Astrocyte (in vitro differentiated cells and primary cell): ENCODE measurements around the gene TMEM143. TPM values are rescaled to one million over a fixed set of nuclear protein-coding genes. Genes with fewer than 3 reads are reported as not detected.
A peak's percentile ranks its signal among the peaks of the same experiment; 100 is the strongest.
"Not testable (repeated sequence)": the region's sequence is repeated elsewhere in the genome, so short reads cannot be mapped to it uniquely, and the experiment has no call there.

Source experiments
- DNase-seq: peaks from one replicate; pipeline ENCODE4 v3.0.0-alpha.2; 2010; ENCODE audit warnings: low read depth
- FAIRE-seq: peaks from 2 replicates; lab custom pipeline; 2011; peaks lifted over from hg19 to GRCh38; lab: Jason Lieb, UNC
- H2AFZ ChIP-seq: 2 replicates; pipeline ENCODE4 v1.6.0; 2012; ENCODE audit warnings: low read depth, low read length, inconsistent platforms
- H3K27ac ChIP-seq: 2 replicates; pipeline ENCODE4 v1.5.1; 2011; ENCODE audit warnings: low read depth, low read length, inconsistent platforms
- H3K27me3 ChIP-seq: 2 replicates; pipeline ENCODE4 v1.6.0; 2011; ENCODE audit warnings: low read length, inconsistent platforms; ENCODE audit not compliant: insufficient read depth
- H3K36me3 ChIP-seq: 2 replicates; pipeline ENCODE4 v1.5.1; 2011; ENCODE audit warnings: low read length, inconsistent platforms; ENCODE audit not compliant: insufficient read depth
- H3K4me1 ChIP-seq: 2 replicates; pipeline ENCODE4 v1.5.1; 2011; ENCODE audit warnings: low read length, inconsistent platforms; ENCODE audit not compliant: insufficient read depth
- H3K4me2 ChIP-seq: 2 replicates; pipeline ENCODE4 v1.6.0; 2012; ENCODE audit warnings: low read length, inconsistent platforms
- H3K4me3 ChIP-seq: 2 replicates; pipeline ENCODE4 v1.5.1; 2011; ENCODE audit warnings: low read depth, mild to moderate bottlenecking, low read length, inconsistent platforms; ENCODE audit not compliant: insufficient read depth
- H3K79me2 ChIP-seq: 2 replicates; pipeline ENCODE4 v1.6.0; 2012; ENCODE audit warnings: mild to moderate bottlenecking, low read length, inconsistent platforms; ENCODE audit not compliant: insufficient read depth
- H3K9ac ChIP-seq: 2 replicates; pipeline ENCODE4 v1.6.0; 2012; ENCODE audit warnings: mild to moderate bottlenecking, low read length, inconsistent platforms
- H3K9me3 ChIP-seq: 2 replicates; pipeline ENCODE4 v1.5.1; 2012; ENCODE audit warnings: low read depth, mild to moderate bottlenecking, low read length, inconsistent platforms; ENCODE audit not compliant: insufficient read depth
- H4K20me1 ChIP-seq: 2 replicates; pipeline ENCODE4 v1.6.0; 2012; ENCODE audit warnings: low read length, inconsistent platforms; ENCODE audit not compliant: insufficient read depth
- H3K27ac Mint-ChIP-seq: one replicate; pipeline ENCODE4 v1.8.0; 2021; ENCODE audit warnings: mild to moderate bottlenecking, mixed read lengths; ENCODE audit not compliant: unreplicated experiment
- H3K27me3 Mint-ChIP-seq: one replicate; pipeline ENCODE4 v1.8.0; 2021; ENCODE audit warnings: low read depth, mixed read lengths; ENCODE audit not compliant: unreplicated experiment
- H3K36me3 Mint-ChIP-seq: one replicate; pipeline ENCODE4 v1.8.0; 2021; ENCODE audit warnings: low read depth, mixed read lengths; ENCODE audit not compliant: unreplicated experiment
- H3K4me1 Mint-ChIP-seq: one replicate; pipeline ENCODE4 v1.8.0; 2021; ENCODE audit warnings: low read depth, mixed read lengths; ENCODE audit not compliant: unreplicated experiment
- H3K4me3 Mint-ChIP-seq: one replicate; pipeline ENCODE4 v1.8.0; 2021; ENCODE audit warnings: mild to moderate bottlenecking, moderate library complexity, mixed read lengths; ENCODE audit not compliant: unreplicated experiment
- H3K9me3 Mint-ChIP-seq: one replicate; pipeline ENCODE4 v1.8.0; 2021; ENCODE audit warnings: mild to moderate bottlenecking, mixed read lengths; ENCODE audit not compliant: unreplicated experiment
- CTCF ChIP-seq: IDR thresholded peaks from 2 replicates; pipeline ENCODE4 v1.5.1; 2011; ENCODE audit warnings: low read depth, mild to moderate bottlenecking, inconsistent platforms, low read length, moderate library complexity; ENCODE audit not compliant: insufficient read depth
- EZH2 ChIP-seq: IDR thresholded peaks from 2 replicates; pipeline ENCODE4 v1.6.1; 2012; ENCODE audit warnings: mild to moderate bottlenecking, low read length, inconsistent platforms; ENCODE audit not compliant: insufficient read depth
- total RNA-seq: library from RNA; stranded (reverse); gene quantifications from 2 replicates; pipeline ENCODE4 v1.2.1, GENCODE V29; 2021

TMEM143 gene
- total RNA-seq, 1 donor from 2014 or later = 8.7 TPM

DNA sequence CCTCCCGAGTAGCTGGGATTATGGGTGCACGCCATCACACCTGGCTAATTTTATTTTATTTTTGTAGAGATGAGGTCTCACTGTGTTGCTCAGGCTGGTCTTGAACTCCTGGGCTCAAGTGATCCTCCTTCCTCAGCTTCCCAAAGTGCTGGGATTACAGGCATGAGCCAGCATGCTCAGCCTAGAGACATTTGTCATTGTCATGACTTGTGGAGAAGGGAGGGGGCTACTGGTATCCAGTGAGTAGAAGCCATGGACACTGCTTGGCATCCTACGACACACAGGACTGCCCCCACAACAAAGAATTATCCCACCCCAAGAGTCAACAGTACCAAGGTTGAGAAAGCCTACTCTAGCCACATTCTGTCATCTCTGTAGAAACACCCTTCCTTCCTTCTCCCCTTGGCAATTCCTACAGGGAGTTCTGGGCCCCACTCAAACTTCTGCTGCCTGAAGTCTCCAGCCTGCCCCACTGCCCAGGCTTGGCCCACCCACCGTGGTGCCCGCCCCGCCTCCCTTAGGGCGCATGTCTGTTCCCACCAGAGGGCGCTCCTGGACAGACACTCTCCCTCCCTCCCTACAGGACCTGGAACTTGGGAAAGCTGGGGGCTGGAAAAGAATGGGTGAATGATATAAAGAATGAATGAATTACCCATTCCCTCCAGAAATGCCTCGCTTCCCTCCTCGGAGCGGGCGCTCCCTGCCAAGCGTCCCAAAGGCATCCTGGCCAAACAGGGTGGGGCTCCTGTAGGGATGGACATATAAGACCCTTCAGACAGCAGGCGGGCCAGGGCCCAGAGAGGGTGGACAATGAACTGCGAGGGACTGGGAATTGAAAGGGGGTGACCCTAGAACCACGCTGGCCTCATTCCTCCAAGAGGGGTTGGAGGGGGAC lies 43.8 kb downstream of the TMEM143 start:
- TF ChIP-seq EZH2 (no peak), CTCF (peak; percentile 53)
- Mint-ChIP-seq H3K9me3 (no peaks in the 10 kb centered on the region), H3K4me1 (peaks cover 20% of the 10 kb centered on the region), H3K36me3 (no peaks in the 10 kb centered on the region), H3K27me3 (peaks cover 3% of the 10 kb centered on the region), H3K4me3 (peak overlapping the region; percentile 89), H3K27ac (no peak overlapping the region)
- Histone ChIP-seq H3K4me2 (no peak overlapping the region), H3K27ac (no peak overlapping the region), H3K9me3 (no peaks in the 10 kb centered on the region), H2AFZ (peak overlapping the region; percentile 16), H4K20me1 (no peaks in the 10 kb centered on the region), H3K79me2 (no peaks in the 10 kb centered on the region), H3K4me1 (peaks cover 20% of the 10 kb centered on the region), H3K27me3 (no peaks in the 10 kb centered on the region), H3K9ac (no peak overlapping the region), H3K36me3 (no peaks in the 10 kb centered on the region), H3K4me3 (no peak overlapping the region)
- peak; percentile 46 for DNase-seq
- no peak for FAIRE-seq

GRCh38 chr19:48318286-48318987 lies 45.3 kb downstream of the TMEM143 start:
- Mint-ChIP-seq H3K27ac (no peak overlapping the region), H3K27me3 (peaks cover 3% of the 10 kb centered on the region), H3K36me3 (no peaks in the 10 kb centered on the region), H3K4me3 (no peak overlapping the region), H3K4me1 (peaks cover 17% of the 10 kb centered on the region), H3K9me3 (no peaks in the 10 kb centered on the region)
- Histone ChIP-seq H3K4me3 (no peak overlapping the region), H3K9ac (no peak overlapping the region), H3K79me2 (no peaks in the 10 kb centered on the region), H3K4me1 (peaks cover 17% of the 10 kb centered on the region), H3K4me2 (no peak overlapping the region), H3K27ac (no peak overlapping the region), H4K20me1 (no peaks in the 10 kb centered on the region), H3K27me3 (no peaks in the 10 kb centered on the region), H3K9me3 (no peaks in the 10 kb centered on the region), H2AFZ (no peak overlapping the region), H3K36me3 (no peaks in the 10 kb centered on the region)
- DNase-seq = no peak
- no peak for FAIRE-seq
- TF ChIP-seq CTCF (no peak), EZH2 (no peak)

- H3K4me3 ChIP-seq, H3K79me2 ChIP-seq, H4K20me1 ChIP-seq, H3K9me3 ChIP-seq, H3K27ac ChIP-seq, H3K36me3 ChIP-seq, H3K4me2 ChIP-seq, H3K27ac Mint-ChIP-seq, H3K36me3 Mint-ChIP-seq, H3K9me3 Mint-ChIP-seq, H3K4me3 Mint-ChIP-seq, DNase-seq, H3K27me3 ChIP-seq, FAIRE-seq, H2AFZ ChIP-seq, H3K27me3 Mint-ChIP-seq, H3K9ac ChIP-seq: not testable (repeated sequence)
- H3K4me1 Mint-ChIP-seq = peaks cover 11% of the 10 kb centered on the region
- H3K4me1 ChIP-seq = peaks cover 13% of the 10 kb centered on the region
Observed at GRCh38 chr19:48317708-48317960, 46.1 kb downstream of the TMEM143 start.
